Osteoblast (primary cell): ENCODE measurements around the gene ZMYM3. TPM values are rescaled to one million over a fixed set of nuclear protein-coding genes. Genes with fewer than 3 reads are reported as not detected.
A peak's percentile ranks its signal among the peaks of the same experiment; 100 is the strongest.

ENCODE experiments used
- DNase-seq: peaks from one replicate; pipeline ENCODE4 v3.0.0; 2011; ENCODE audit warnings: low spot score, mixed read lengths; ENCODE audit not compliant: insufficient read length; ENCODE audit errors: missing footprints
- H2AFZ ChIP-seq: 2 replicates; pipeline ENCODE4 v1.6.0; 2011; ENCODE audit warnings: mild to moderate bottlenecking, low read length
- H3K27ac ChIP-seq: 2 replicates; pipeline ENCODE4 v1.5.1; 2011; ENCODE audit warnings: mild to moderate bottlenecking, low read depth, low read length, moderate library complexity
- H3K27me3 ChIP-seq: 2 replicates; pipeline ENCODE4 v1.6.0; 2012; ENCODE audit warnings: mild to moderate bottlenecking, control low read depth, inconsistent platforms, low read length, moderate library complexity; ENCODE audit not compliant: insufficient read depth
- H3K36me3 ChIP-seq: 2 replicates; pipeline ENCODE4 v1.5.1; 2011; ENCODE audit warnings: mild to moderate bottlenecking, low read length, control low read depth, moderate library complexity; ENCODE audit not compliant: insufficient read depth
- H3K4me1 ChIP-seq: 2 replicates; pipeline ENCODE4 v1.5.1; 2011; ENCODE audit warnings: mild to moderate bottlenecking, low read length, control low read depth, moderate library complexity; ENCODE audit not compliant: insufficient read depth
- H3K4me2 ChIP-seq: 2 replicates; pipeline ENCODE4 v1.6.0; 2011; ENCODE audit warnings: mild to moderate bottlenecking, low read length; ENCODE audit not compliant: insufficient read depth
- H3K4me3 ChIP-seq: fragments of 200-600 bp; sonication (generic); 3 replicates; pipeline ENCODE4 v1.5.1; 2012; ENCODE audit warnings: mild to moderate bottlenecking, low read length, inconsistent platforms; ENCODE audit not compliant: insufficient read depth
- H3K79me2 ChIP-seq: 2 replicates; pipeline ENCODE4 v1.6.0; 2012; ENCODE audit warnings: mild to moderate bottlenecking, low read length, control low read depth, inconsistent platforms; ENCODE audit not compliant: insufficient read depth
- H3K9me3 ChIP-seq: 2 replicates; pipeline ENCODE4 v1.5.1; 2011; ENCODE audit warnings: low read depth, low read length, control low read depth
- H4K20me1 ChIP-seq: 2 replicates; pipeline ENCODE4 v1.6.0; 2012; ENCODE audit warnings: mild to moderate bottlenecking, low read length, control low read depth; ENCODE audit not compliant: insufficient read depth
- total RNA-seq: library from RNA; depleted of rRNA; stranded (reverse); fragments of >200 nt; gene quantifications from 2 replicates; pipeline ENCODE4 v1.2.3, GENCODE V29; 2012
- TF ChIP-seq, protein P1 (sequence below): IDR thresholded peaks from 2 replicates; pipeline ENCODE4 v1.5.1; 2011; ENCODE audit warnings: mild to moderate bottlenecking, low read depth, low read length, moderate library complexity; ENCODE audit errors: extremely low read depth

ZMYM3 gene
- total RNA-seq, 1 donor = 15.6 TPM

DNA sequence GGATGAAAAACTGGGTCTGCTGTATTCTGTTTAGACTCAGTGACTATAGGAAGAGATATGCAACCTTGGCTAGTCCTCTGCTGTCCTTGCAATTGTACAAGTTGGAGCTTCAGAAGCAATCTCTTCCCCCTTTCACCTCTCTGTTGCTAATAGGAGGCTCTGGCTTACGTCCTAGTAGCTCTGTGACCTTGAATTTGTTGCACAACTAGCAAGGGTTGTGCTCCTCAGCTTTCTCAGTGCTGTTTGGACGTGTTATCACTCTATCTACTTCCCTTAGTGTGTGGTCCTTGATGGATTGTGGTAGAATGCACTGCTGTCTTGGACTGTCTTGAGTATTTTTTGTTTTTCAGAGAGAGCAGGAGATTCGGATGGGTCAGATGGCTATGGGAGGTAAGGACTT is 44.2 kb upstream of the ZMYM3 start:
- peaks cover 59% of the 10 kb centered on the region for H3K36me3 ChIP-seq
- H3K4me2 ChIP-seq = no peak overlapping the region
- no peak overlapping the region for H3K27ac ChIP-seq
- no peak overlapping the region for H2AFZ ChIP-seq
- no peaks in the 10 kb centered on the region for H4K20me1 ChIP-seq
- peaks cover 5% of the 10 kb centered on the region for H3K4me1 ChIP-seq
- peaks cover 8% of the 10 kb centered on the region for H3K79me2 ChIP-seq
- H3K4me3 ChIP-seq = no peak overlapping the region
- TF ChIP-seq, protein P1, sequence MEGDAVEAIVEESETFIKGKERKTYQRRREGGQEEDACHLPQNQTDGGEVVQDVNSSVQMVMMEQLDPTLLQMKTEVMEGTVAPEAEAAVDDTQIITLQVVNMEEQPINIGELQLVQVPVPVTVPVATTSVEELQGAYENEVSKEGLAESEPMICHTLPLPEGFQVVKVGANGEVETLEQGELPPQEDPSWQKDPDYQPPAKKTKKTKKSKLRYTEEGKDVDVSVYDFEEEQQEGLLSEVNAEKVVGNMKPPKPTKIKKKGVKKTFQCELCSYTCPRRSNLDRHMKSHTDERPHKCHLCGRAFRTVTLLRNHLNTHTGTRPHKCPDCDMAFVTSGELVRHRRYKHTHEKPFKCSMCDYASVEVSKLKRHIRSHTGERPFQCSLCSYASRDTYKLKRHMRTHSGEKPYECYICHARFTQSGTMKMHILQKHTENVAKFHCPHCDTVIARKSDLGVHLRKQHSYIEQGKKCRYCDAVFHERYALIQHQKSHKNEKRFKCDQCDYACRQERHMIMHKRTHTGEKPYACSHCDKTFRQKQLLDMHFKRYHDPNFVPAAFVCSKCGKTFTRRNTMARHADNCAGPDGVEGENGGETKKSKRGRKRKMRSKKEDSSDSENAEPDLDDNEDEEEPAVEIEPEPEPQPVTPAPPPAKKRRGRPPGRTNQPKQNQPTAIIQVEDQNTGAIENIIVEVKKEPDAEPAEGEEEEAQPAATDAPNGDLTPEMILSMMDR = no peak
- H3K27me3 ChIP-seq = no peaks in the 10 kb centered on the region
- no peaks in the 10 kb centered on the region for H3K9me3 ChIP-seq
- DNase-seq = no peak

DNA sequence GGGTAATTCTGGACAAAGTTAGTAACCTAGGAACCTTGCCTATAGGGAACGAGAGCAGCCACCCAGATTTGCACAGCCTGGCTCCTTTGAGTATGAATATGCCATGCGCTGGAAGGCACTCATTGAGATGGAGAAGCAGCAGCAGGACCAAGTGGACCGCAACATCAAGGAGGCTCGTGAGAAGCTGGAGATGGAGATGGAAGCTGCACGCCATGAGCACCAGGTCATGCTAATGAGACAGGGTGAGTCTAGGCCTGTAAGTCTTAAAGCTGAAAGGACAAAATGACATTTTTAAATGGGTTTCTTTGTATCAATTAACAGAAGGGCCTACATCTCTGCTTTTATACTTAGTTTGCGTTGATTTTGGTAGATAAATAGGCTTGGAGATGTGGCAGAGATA is 42.9 kb upstream of the ZMYM3 start:
- Histone ChIP-seq H3K4me3 (no peak overlapping the region), H3K36me3 (peaks cover 66% of the 10 kb centered on the region), H3K9me3 (no peaks in the 10 kb centered on the region), H3K79me2 (peaks cover 8% of the 10 kb centered on the region), H3K27me3 (no peaks in the 10 kb centered on the region), H3K4me1 (peaks cover 15% of the 10 kb centered on the region), H3K4me2 (no peak overlapping the region), H4K20me1 (no peaks in the 10 kb centered on the region), H3K27ac (no peak overlapping the region), H2AFZ (no peak overlapping the region)
- TF ChIP-seq, protein P1 = no peak
- no peak for DNase-seq

GRCh38 chrX:71292669-71293365 is 38.9 kb upstream of the ZMYM3 start:
- Histone ChIP-seq H3K4me1 (peaks cover 19% of the 10 kb centered on the region), H3K79me2 (peaks cover 27% of the 10 kb centered on the region), H3K27ac (peak overlapping the region; percentile 59), H2AFZ (no peak overlapping the region), H3K27me3 (no peaks in the 10 kb centered on the region), H4K20me1 (no peaks in the 10 kb centered on the region), H3K36me3 (peaks cover 47% of the 10 kb centered on the region), H3K9me3 (no peaks in the 10 kb centered on the region), H3K4me2 (peak overlapping the region; percentile 27), H3K4me3 (no peak overlapping the region)
- TF ChIP-seq, protein P1 = no peak
- DNase-seq = peak; percentile 86

DNA sequence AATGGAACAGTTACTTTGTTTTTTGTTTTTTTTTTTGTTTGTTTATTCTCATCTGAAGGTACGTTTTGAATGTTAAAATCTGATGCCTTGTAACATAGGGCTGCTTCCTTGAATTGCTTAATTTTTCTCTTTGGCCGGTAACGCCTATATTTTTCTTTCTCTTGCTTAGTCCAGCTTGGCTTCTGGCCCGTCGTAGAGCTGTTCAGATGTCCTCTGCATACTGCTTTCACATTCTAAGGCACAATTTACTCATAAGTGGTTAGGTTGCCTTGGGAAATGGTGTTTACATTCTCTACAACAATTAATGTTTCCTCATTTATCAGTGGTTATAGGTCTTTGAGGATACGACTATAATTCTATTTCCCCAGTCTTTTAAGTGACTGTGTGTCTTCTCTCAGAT is 37.4 kb upstream of the ZMYM3 start:
- H3K27me3 ChIP-seq = no peaks in the 10 kb centered on the region
- H3K27ac ChIP-seq = peak overlapping the region; percentile 59
- peak; percentile 48 for DNase-seq
- H3K9me3 ChIP-seq = no peaks in the 10 kb centered on the region
- H3K79me2 ChIP-seq = peaks cover 41% of the 10 kb centered on the region
- H2AFZ ChIP-seq = no peak overlapping the region
- H3K36me3 ChIP-seq = peaks cover 33% of the 10 kb centered on the region
- peaks cover 19% of the 10 kb centered on the region for H3K4me1 ChIP-seq
- no peak overlapping the region for H3K4me2 ChIP-seq
- TF ChIP-seq, protein P1 = no peak
- H3K4me3 ChIP-seq = no peak overlapping the region
- H4K20me1 ChIP-seq = no peaks in the 10 kb centered on the region
